Activated CD4-positive, alpha-beta memory T cell treated with anti-CD3 and anti-CD28 coated beads, Interleukin-2, amount 10 ng/mL, durations not matched to agents 7 days and 5 days (primary cell): Measurements from ENCODE around the gene TMEM266. TPM values are rescaled to one million over a fixed set of nuclear protein-coding genes. Genes with fewer than 3 reads are reported as not detected.
A peak's percentile ranks its signal among the peaks of the same experiment; 100 is the strongest.

Source experiments
- CTCF ChIA-PET: fragments of 350-600 bp; sonication (Branson Sonifier 250); formaldehyde crosslinking; loops from one replicate; lab custom pipeline; 2021; ENCODE audit warnings: antibody characterized with exemption, inconsistent platforms; lab: Charles Lee
- POLR2A ChIA-PET: fragments of 350-600 bp; sonication (Branson Sonifier 250); formaldehyde crosslinking; loops from one replicate; lab custom pipeline; 2021; ENCODE audit warnings: antibody characterized with exemption; lab: Charles Lee
- DNase-seq: peaks from one replicate; pipeline ENCODE4 v3.0.0-alpha.2; 2020
- H3K27ac Mint-ChIP-seq: one replicate; pipeline ENCODE4 v1.8.0; 2021; ENCODE audit warnings: mild to moderate bottlenecking, mixed read lengths
- H3K27me3 Mint-ChIP-seq: one replicate; pipeline ENCODE4 v1.8.0; 2021; ENCODE audit warnings: mixed read lengths
- H3K36me3 Mint-ChIP-seq: one replicate; pipeline ENCODE4 v1.8.0; 2021; ENCODE audit warnings: low read depth, mixed read lengths
- H3K4me1 Mint-ChIP-seq: one replicate; pipeline ENCODE4 v1.8.0; 2021; ENCODE audit warnings: mixed read lengths
- H3K4me3 Mint-ChIP-seq: one replicate; pipeline ENCODE4 v1.8.0; 2021; ENCODE audit warnings: mild to moderate bottlenecking, mixed read lengths
- H3K9me3 Mint-ChIP-seq: one replicate; pipeline ENCODE4 v1.8.0; 2021; ENCODE audit warnings: mixed read lengths
- total RNA-seq, 2 experiments: library from RNA; stranded (reverse); gene quantifications; one replicate each; pipeline ENCODE4 v1.2.3, GENCODE V29; 2021

TMEM266 gene
- total RNA-seq, 2 experiments from 2014 or later: not detected

- CTCF ChIA-PET: no interaction called here
- no peaks in the 10 kb centered on the region for H3K36me3 Mint-ChIP-seq
- H3K27ac Mint-ChIP-seq: no peak overlapping the region
- POLR2A ChIA-PET: no interaction called here
- no peak for DNase-seq
- H3K4me3 Mint-ChIP-seq: no peak overlapping the region
- no peaks in the 10 kb centered on the region for H3K9me3 Mint-ChIP-seq
- no peaks in the 10 kb centered on the region for H3K4me1 Mint-ChIP-seq
- peaks cover 20% of the 10 kb centered on the region for H3K27me3 Mint-ChIP-seq
Observed at GRCh38 chr15:76173317-76173834, 113.6 kb downstream of the TMEM266 start.

GRCh38 chr15:76174654-76175053 lies 114.9 kb downstream of the TMEM266 start:
- POLR2A ChIA-PET: no interaction called here
- Mint-ChIP-seq H3K27me3 (peaks cover 23% of the 10 kb centered on the region), H3K4me1 (no peaks in the 10 kb centered on the region)

GRCh38 chr15:76175442-76175841 lies 115.7 kb downstream of the TMEM266 start:
- peaks cover 27% of the 10 kb centered on the region for H3K27me3 Mint-ChIP-seq
- H3K4me3 Mint-ChIP-seq: no peak overlapping the region
- no peak overlapping the region for H3K27ac Mint-ChIP-seq
- CTCF ChIA-PET: no interaction called here
- H3K36me3 Mint-ChIP-seq: no peaks in the 10 kb centered on the region
- peaks cover 1% of the 10 kb centered on the region for H3K4me1 Mint-ChIP-seq
- DNase-seq: no peak
- H3K9me3 Mint-ChIP-seq: no peaks in the 10 kb centered on the region
- POLR2A ChIA-PET: no interaction called here

More at GRCh38 chr15:76174654-76175053, 114.9 kb downstream of the TMEM266 start:
- no peak for DNase-seq
- Mint-ChIP-seq H3K9me3 (no peaks in the 10 kb centered on the region), H3K36me3 (no peaks in the 10 kb centered on the region), H3K27ac (no peak overlapping the region), H3K4me3 (no peak overlapping the region)
- CTCF ChIA-PET: no interaction called here

GRCh38 chr15:76176059-76176458 lies 116.3 kb downstream of the TMEM266 start:
- Mint-ChIP-seq H3K4me3 (no peak overlapping the region), H3K36me3 (no peaks in the 10 kb centered on the region), H3K9me3 (no peaks in the 10 kb centered on the region), H3K27me3 (peaks cover 28% of the 10 kb centered on the region), H3K27ac (no peak overlapping the region), H3K4me1 (peaks cover 1% of the 10 kb centered on the region)
- DNase-seq: no peak
- POLR2A ChIA-PET: no interaction called here
- CTCF ChIA-PET: no interaction called here

- Mint-ChIP-seq H3K4me1 (peaks cover 7% of the 10 kb centered on the region), H3K4me3 (no peak overlapping the region), H3K9me3 (no peaks in the 10 kb centered on the region), H3K27me3 (peaks cover 33% of the 10 kb centered on the region), H3K36me3 (no peaks in the 10 kb centered on the region), H3K27ac (no peak overlapping the region)
- CTCF ChIA-PET: no interaction called here
- POLR2A ChIA-PET: no interaction called here
- no peak for DNase-seq
Observed at GRCh38 chr15:76176487-76177085, 116.8 kb downstream of the TMEM266 start.

GRCh38 chr15:76177491-76178040 lies 117.8 kb downstream of the TMEM266 start:
- H3K4me3 Mint-ChIP-seq: no peak overlapping the region
- no peaks in the 10 kb centered on the region for H3K36me3 Mint-ChIP-seq
- peaks cover 13% of the 10 kb centered on the region for H3K4me1 Mint-ChIP-seq
- DNase-seq: no peak
- ChIA-PET POLR2A (no interaction called here), CTCF (no interaction called here)
- H3K27ac Mint-ChIP-seq: no peak overlapping the region
- no peaks in the 10 kb centered on the region for H3K9me3 Mint-ChIP-seq
- H3K27me3 Mint-ChIP-seq: peaks cover 33% of the 10 kb centered on the region

GRCh38 chr15:76178296-76179000 lies 118.7 kb downstream of the TMEM266 start:
- H3K36me3 Mint-ChIP-seq: no peaks in the 10 kb centered on the region
- peaks cover 30% of the 10 kb centered on the region for H3K27me3 Mint-ChIP-seq
- peaks cover 14% of the 10 kb centered on the region for H3K4me1 Mint-ChIP-seq
- no peak overlapping the region for H3K27ac Mint-ChIP-seq
- POLR2A ChIA-PET: no interaction called here
- no peaks in the 10 kb centered on the region for H3K9me3 Mint-ChIP-seq
- no peak overlapping the region for H3K4me3 Mint-ChIP-seq
- no peak for DNase-seq
- CTCF ChIA-PET: no interaction called here

- Mint-ChIP-seq H3K9me3 (no peaks in the 10 kb centered on the region), H3K4me3 (no peak overlapping the region), H3K36me3 (no peaks in the 10 kb centered on the region), H3K27me3 (peaks cover 30% of the 10 kb centered on the region), H3K27ac (no peak overlapping the region), H3K4me1 (peaks cover 14% of the 10 kb centered on the region)
- POLR2A ChIA-PET: no interaction called here
- CTCF ChIA-PET: no interaction called here
- no peak for DNase-seq
Observed at GRCh38 chr15:76179023-76179422, 119.2 kb downstream of the TMEM266 start.

- ChIA-PET CTCF (no interaction called here), POLR2A (no interaction called here)
- Mint-ChIP-seq H3K27me3 (peaks cover 36% of the 10 kb centered on the region), H3K36me3 (no peaks in the 10 kb centered on the region), H3K9me3 (no peaks in the 10 kb centered on the region), H3K4me1 (peaks cover 14% of the 10 kb centered on the region), H3K27ac (no peak overlapping the region), H3K4me3 (no peak overlapping the region)
- DNase-seq: no peak
Observed at GRCh38 chr15:76180321-76180720, 120.5 kb downstream of the TMEM266 start.

GRCh38 chr15:76181705-76182107 lies 121.9 kb downstream of the TMEM266 start:
- H3K4me1 Mint-ChIP-seq: peaks cover 14% of the 10 kb centered on the region
- H3K27ac Mint-ChIP-seq: peak overlapping the region; percentile 13
- peak; percentile 45 for DNase-seq
- no peaks in the 10 kb centered on the region for H3K36me3 Mint-ChIP-seq
- ChIA-PET POLR2A (interaction anchor here (1.1 kb wide), 1 partner anchor 19 kb away, joined by 4 read pairs; no protein-coding TSS in a partner anchor), CTCF (interaction anchor here (1.4 kb wide), 1 partner anchor 43 kb away, joined by 3 read pairs; no protein-coding TSS in a partner anchor)
- peaks cover 43% of the 10 kb centered on the region for H3K27me3 Mint-ChIP-seq
- H3K4me3 Mint-ChIP-seq: no peak overlapping the region
- H3K9me3 Mint-ChIP-seq: no peaks in the 10 kb centered on the region

- Mint-ChIP-seq H3K4me3 (no peak overlapping the region), H3K9me3 (no peaks in the 10 kb centered on the region), H3K27me3 (peaks cover 44% of the 10 kb centered on the region), H3K4me1 (peaks cover 14% of the 10 kb centered on the region), H3K36me3 (no peaks in the 10 kb centered on the region), H3K27ac (no peak overlapping the region)
- CTCF ChIA-PET: interaction anchor here (1.1 kb wide), 1 partner anchor 682 kb away, joined by 3 read pairs; no protein-coding TSS in a partner anchor
- POLR2A ChIA-PET: no interaction called here
- no peak for DNase-seq
Observed at GRCh38 chr15:76183930-76184649, 124.3 kb downstream of the TMEM266 start.

- no peak for DNase-seq
- H3K9me3 Mint-ChIP-seq: no peaks in the 10 kb centered on the region
- peaks cover 44% of the 10 kb centered on the region for H3K27me3 Mint-ChIP-seq
- POLR2A ChIA-PET: no interaction called here
- CTCF ChIA-PET: interaction anchor here (1.1 to 1.8 kb wide), 2 partner anchors 151 to 681 kb away, joined by 3 to 5 read pairs; partner anchors contain the start of gene ISL2
- H3K36me3 Mint-ChIP-seq: no peaks in the 10 kb centered on the region
- peaks cover 14% of the 10 kb centered on the region for H3K4me1 Mint-ChIP-seq
- no peak overlapping the region for H3K27ac Mint-ChIP-seq
- no peak overlapping the region for H3K4me3 Mint-ChIP-seq
Observed at GRCh38 chr15:76184650-76185035, 124.9 kb downstream of the TMEM266 start.

GRCh38 chr15:76185716-76186115 lies 125.9 kb downstream of the TMEM266 start:
- peak; percentile 28 for DNase-seq
- Mint-ChIP-seq H3K4me1 (peaks cover 21% of the 10 kb centered on the region), H3K4me3 (no peak overlapping the region), H3K27me3 (peaks cover 48% of the 10 kb centered on the region), H3K27ac (no peak overlapping the region), H3K36me3 (no peaks in the 10 kb centered on the region), H3K9me3 (no peaks in the 10 kb centered on the region)
- CTCF ChIA-PET: interaction anchor here (0.6 to 1.8 kb wide), 4 partner anchors 35 to 150 kb away, joined by 3 to 5 read pairs (median 4); partner anchors contain the start of gene ISL2
- POLR2A ChIA-PET: no interaction called here
